BJ (cell line): ENCODE measurements around the gene UNC119B. TPM values are rescaled to one million over a fixed set of nuclear protein-coding genes. Genes with fewer than 3 reads are reported as not detected.

ENCODE experiments used
- CTCF ChIA-PET: fragments of 350-600 bp; formaldehyde crosslinking; extraction: SDS; loops from one replicate; lab custom pipeline; 2021; ENCODE audit warnings: antibody characterized with exemption, inconsistent platforms; lab: Yijun Ruan, JAX
- POLR2A ChIA-PET: fragments of 300-600 bp; sonication (Branson Sonifier 250); formaldehyde crosslinking; extraction: SDS; loops from one replicate; lab custom pipeline; 2021; ENCODE audit warnings: antibody characterized with exemption; lab: Charles Lee
- DNase-seq: peaks from one replicate; pipeline ENCODE4 v3.0.0-alpha.2; 2011; ENCODE audit warnings: low read depth
- H3K27me3 ChIP-seq: 2 replicates; pipeline ENCODE4 v1.6.0; 2011; ENCODE audit warnings: low read length; ENCODE audit not compliant: control insufficient read depth, insufficient read depth
- H3K36me3 ChIP-seq: 2 replicates; pipeline ENCODE4 v1.5.1; 2011; ENCODE audit warnings: low read length; ENCODE audit not compliant: control insufficient read depth, insufficient read depth
- H3K4me3 ChIP-seq: 2 replicates; pipeline ENCODE4 v1.5.1; 2011; ENCODE audit warnings: low read depth, mild to moderate bottlenecking, control low read depth, low read length
- polyA plus RNA-seq: library from polyadenylated mRNA; depleted of rRNA; stranded (reverse); fragments of >200 nt; gene quantifications from 2 replicates; pipeline ENCODE4 v1.2.3, GENCODE V29; 2011
- TF ChIP-seq, protein P1 (sequence below): IDR thresholded peaks from 2 replicates; pipeline ENCODE4 v1.5.1; 2011; ENCODE audit warnings: low read depth, mild to moderate bottlenecking, control low read depth, inconsistent platforms, low read length, moderate library complexity; ENCODE audit not compliant: insufficient read depth

Gene UNC119B
- polyA plus RNA-seq, 1 experiment = 32.0 TPM

DNA sequence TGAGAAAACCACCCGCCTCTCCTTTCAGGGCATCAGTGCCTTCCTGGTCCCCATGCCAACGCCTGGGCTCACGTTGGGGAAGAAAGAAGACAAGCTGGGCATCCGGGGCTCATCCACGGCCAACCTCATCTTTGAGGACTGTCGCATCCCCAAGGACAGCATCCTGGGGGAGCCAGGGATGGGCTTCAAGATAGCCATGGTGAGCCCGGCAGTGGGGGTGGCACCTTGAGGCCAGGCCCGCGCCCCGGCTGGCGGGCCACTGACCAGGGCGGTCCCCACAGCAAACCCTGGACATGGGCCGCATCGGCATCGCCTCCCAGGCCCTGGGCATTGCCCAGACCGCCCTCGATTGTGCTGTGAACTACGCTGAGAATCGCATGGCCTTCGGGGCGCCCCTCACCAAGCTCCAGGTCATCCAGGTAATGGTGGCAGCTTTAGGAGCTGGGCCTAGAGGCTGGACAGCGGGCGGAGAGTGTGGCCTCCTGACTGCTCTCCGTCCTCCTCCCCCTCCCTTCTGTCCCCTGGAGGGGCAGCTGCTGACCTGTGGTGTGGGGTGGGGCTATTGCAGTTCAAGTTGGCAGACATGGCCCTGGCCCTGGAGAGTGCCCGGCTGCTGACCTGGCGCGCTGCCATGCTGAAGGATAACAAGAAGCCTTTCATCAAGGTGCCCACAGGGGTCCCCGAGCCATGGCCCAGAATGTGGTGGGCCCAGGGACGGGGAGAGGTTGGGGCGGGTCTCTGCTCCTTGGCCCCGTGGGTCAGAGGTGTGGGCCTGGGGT lies 28.2 kb downstream of the UNC119B start:
- TF ChIP-seq, protein P1, sequence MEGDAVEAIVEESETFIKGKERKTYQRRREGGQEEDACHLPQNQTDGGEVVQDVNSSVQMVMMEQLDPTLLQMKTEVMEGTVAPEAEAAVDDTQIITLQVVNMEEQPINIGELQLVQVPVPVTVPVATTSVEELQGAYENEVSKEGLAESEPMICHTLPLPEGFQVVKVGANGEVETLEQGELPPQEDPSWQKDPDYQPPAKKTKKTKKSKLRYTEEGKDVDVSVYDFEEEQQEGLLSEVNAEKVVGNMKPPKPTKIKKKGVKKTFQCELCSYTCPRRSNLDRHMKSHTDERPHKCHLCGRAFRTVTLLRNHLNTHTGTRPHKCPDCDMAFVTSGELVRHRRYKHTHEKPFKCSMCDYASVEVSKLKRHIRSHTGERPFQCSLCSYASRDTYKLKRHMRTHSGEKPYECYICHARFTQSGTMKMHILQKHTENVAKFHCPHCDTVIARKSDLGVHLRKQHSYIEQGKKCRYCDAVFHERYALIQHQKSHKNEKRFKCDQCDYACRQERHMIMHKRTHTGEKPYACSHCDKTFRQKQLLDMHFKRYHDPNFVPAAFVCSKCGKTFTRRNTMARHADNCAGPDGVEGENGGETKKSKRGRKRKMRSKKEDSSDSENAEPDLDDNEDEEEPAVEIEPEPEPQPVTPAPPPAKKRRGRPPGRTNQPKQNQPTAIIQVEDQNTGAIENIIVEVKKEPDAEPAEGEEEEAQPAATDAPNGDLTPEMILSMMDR = no peak
- H3K4me3 ChIP-seq = no peak overlapping the region
- POLR2A ChIA-PET = interaction anchor here (0.6 kb wide), 1 partner anchor 141 kb away, joined by 5 read pairs; no protein-coding TSS in a partner anchor
- DNase-seq = no peak
- H3K36me3 ChIP-seq = peaks cover 4% of the 10 kb centered on the region; the same call in 1 of the 2 replicates
- CTCF ChIA-PET = interaction anchor here (0.7 to 2.1 kb wide), 2 partner anchors 147 to 233 kb away, joined by 3 to 7 read pairs; no protein-coding TSS in a partner anchor
- H3K27me3 ChIP-seq = no peaks in the 10 kb centered on the region

DNA sequence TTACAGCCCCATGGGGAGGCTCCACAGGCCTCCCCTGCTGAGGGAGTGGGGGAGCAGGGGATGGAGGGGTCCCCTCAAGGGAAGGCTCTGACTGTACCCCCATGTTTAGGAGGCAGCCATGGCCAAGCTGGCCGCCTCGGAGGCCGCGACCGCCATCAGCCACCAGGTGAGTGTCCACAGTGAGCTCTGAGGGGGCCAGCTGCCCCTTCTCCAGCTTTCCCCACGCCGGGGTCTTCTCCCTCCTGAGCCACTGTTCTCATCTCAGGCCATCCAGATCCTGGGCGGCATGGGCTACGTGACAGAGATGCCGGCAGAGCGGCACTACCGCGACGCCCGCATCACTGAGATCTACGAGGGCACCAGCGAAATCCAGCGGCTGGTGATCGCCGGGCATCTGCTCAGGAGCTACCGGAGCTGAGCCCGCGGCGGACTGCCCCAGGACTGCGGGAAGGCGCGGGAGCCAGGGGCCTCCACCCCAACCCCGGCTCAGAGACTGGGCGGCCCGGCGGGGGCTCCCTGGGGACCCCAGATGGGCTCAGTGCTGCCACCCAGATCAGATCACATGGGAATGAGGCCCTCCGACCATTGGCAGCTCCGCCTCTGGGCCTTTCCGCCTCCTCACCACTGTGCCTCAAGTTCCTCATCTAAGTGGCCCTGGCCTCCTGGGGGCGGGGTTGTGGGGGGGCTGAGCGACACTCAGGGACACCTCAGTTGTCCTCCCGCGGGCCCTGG lies 28.9 kb downstream of the UNC119B start:
- no peak for DNase-seq
- H3K27me3 ChIP-seq = no peaks in the 10 kb centered on the region
- ChIA-PET CTCF (interaction anchor here (2.1 kb wide), 1 partner anchor 233 kb away, joined by 7 read pairs; no protein-coding TSS in a partner anchor), POLR2A (no interaction called here)
- H3K4me3 ChIP-seq = no peak overlapping the region
- H3K36me3 ChIP-seq = peaks cover 4% of the 10 kb centered on the region; the same call in 1 of the 2 replicates
- TF ChIP-seq, protein P1 = no peak

DNA sequence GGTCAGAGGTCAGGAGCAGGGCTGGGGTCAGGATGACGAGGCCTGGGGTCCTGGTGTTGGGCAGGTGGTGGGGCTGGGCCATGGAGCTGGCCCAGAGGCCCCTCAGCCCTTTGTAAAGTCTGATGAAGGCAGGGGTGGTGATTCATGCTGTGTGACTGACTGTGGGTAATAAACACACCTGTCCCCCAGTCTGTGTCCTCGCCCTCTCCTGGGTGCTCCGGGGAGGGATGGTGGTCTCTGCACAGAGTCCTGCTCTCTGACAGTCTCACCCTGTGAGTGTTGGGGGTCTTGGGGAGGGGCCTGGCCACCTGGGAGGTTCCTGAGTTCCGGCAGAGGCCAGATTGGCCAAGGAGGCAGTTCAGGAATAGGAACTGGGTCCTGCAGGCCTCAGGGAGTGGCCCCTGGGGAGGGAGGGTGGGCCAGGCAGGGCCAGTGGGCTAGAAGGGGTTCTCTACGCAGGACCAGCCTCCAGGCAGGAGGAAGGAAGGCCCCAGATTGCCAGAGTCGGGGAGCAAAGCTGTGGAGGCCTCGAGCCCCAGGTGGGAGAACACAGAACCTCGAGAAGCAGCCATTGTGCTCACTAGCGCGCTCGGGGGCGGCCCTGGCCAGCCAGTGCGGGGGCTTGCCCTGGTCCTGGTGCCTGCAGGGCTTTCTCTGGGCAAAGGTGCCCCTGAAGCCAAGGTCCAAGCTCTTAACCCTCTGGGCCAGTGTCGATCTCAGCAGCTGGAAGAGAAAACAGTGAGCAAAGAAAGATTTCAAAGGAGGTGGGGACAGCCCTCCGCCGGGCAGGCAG lies 29.8 kb downstream of the UNC119B start:
- TF ChIP-seq, protein P1 = no peak
- Histone ChIP-seq H3K4me3 (no peak overlapping the region), H3K36me3 (peaks cover 4% of the 10 kb centered on the region; the same call in 1 of the 2 replicates), H3K27me3 (no peaks in the 10 kb centered on the region)
- no peak for DNase-seq
- ChIA-PET POLR2A (no interaction called here), CTCF (no interaction called here)

DNA sequence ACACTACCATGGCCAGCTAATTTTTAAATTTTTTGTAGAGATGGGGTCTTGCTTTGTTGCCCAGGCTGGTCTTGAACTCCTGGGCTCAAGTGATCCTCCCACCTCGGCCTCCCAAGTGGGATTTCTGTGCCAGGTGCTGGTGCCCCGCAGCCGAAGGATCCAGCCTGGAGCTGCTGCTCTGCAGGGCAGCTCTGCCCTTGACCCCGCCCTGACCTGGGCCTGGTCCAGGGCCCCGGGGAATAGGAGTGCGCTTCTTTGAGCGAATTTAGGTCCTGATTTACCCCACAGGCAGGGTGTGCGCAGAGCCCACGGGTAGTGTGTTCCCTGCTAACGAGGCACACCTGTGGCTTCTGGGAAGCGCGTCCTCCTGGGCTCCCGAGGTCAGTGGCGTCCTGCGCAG lies 30.6 kb downstream of the UNC119B start:
- ChIA-PET POLR2A (no interaction called here), CTCF (no interaction called here)
- H3K4me3 ChIP-seq = no peak overlapping the region
- TF ChIP-seq, protein P1 = no peak
- no peak for DNase-seq
- peaks cover 4% of the 10 kb centered on the region; the same call in 1 of the 2 replicates for H3K36me3 ChIP-seq
- no peaks in the 10 kb centered on the region for H3K27me3 ChIP-seq
